Smooth muscle cell (in vitro differentiated cells): ENCODE data around the gene RFX4. TPM values are rescaled to one million over a fixed set of nuclear protein-coding genes. Genes with fewer than 3 reads are reported as not detected.

ENCODE experiments used
- DNase-seq: peaks from one replicate; lab custom pipeline; 2025; ENCODE audit not compliant: unreplicated experiment; lab: John Stamatoyannopoulos, UW
- H2AFZ ChIP-seq: fragments of 200-600 bp; sonication (generic); 2 replicates; pipeline ENCODE4 v1.6.0; 2016; ENCODE audit warnings: antibody characterized with exemption, low read depth, mild to moderate bottlenecking
- H3F3A ChIP-seq: fragments of 200-600 bp; sonication (generic); 2 replicates; pipeline ENCODE4 v1.6.0; 2017; ENCODE audit warnings: antibody characterized with exemption, low read depth
- H3K27ac ChIP-seq: fragments of 200-600 bp; sonication (generic); 2 replicates; pipeline ENCODE4 v1.5.1; 2016; ENCODE audit warnings: low read depth, mild to moderate bottlenecking
- H3K27me3 ChIP-seq: fragments of 200-600 bp; sonication (generic); 2 replicates; pipeline ENCODE4 v1.6.1; 2016; ENCODE audit warnings: low read depth, mild to moderate bottlenecking
- H3K36me3 ChIP-seq: fragments of 200-600 bp; sonication (generic); 2 replicates; pipeline ENCODE4 v1.5.1; 2016; ENCODE audit warnings: low read depth
- H3K4me1 ChIP-seq: fragments of 200-600 bp; sonication (generic); 2 replicates; pipeline ENCODE4 v1.5.1; 2016; ENCODE audit warnings: low read depth
- H3K4me2 ChIP-seq: fragments of 200-600 bp; sonication (generic); 2 replicates; pipeline ENCODE4 v1.6.0; 2016; ENCODE audit warnings: mild to moderate bottlenecking
- H3K4me3 ChIP-seq: fragments of 200-600 bp; sonication (generic); 2 replicates; pipeline ENCODE4 v1.5.1; 2016; ENCODE audit warnings: mild to moderate bottlenecking
- H3K79me2 ChIP-seq: fragments of 200-600 bp; sonication (generic); 2 replicates; pipeline ENCODE4 v1.6.0; 2016; ENCODE audit warnings: low read depth, mild to moderate bottlenecking
- H3K9ac ChIP-seq: fragments of 200-600 bp; sonication (generic); 2 replicates; pipeline ENCODE4 v1.6.0; 2016; ENCODE audit warnings: low read depth
- H3K9me3 ChIP-seq: fragments of 200-600 bp; sonication (generic); replicated peaks from 2 replicates; pipeline ENCODE4 v1.5.1; 2016; ENCODE audit warnings: low read depth
- H4K20me1 ChIP-seq: fragments of 200-600 bp; sonication (generic); 2 replicates; pipeline ENCODE4 v1.6.0; 2016; ENCODE audit warnings: low read depth
- WGBS: methylation state at CpG from one replicate; pipeline ENCODE4 v1.1.7; 2016; ENCODE audit warnings: low lambda C conversion rate; 5-methylcytosine and 5-hydroxymethylcytosine counted together
- polyA plus RNA-seq: library from polyadenylated mRNA; unstranded; fragments of >200 nt; fragmentation: Nextera tagmentation; extraction: Ambion mirVana; gene quantifications from 2 replicates; pipeline ENCODE4 v1.2.1, GENCODE V29; 2016
- total RNA-seq: library from RNA; depleted of rRNA; stranded (reverse); fragments of >200 nt; gene quantifications from 2 replicates; pipeline ENCODE4 v1.2.3, GENCODE V29; 2014
- TF ChIP-seq, protein P1 (sequence below): fragments of 200-600 bp; sonication (generic); IDR thresholded peaks from 2 replicates; pipeline ENCODE4 v1.5.1; 2017; ENCODE audit warnings: borderline replicate concordance, mild to moderate bottlenecking, antibody characterized with exemption; ENCODE audit not compliant: insufficient read depth, poor library complexity, severe bottlenecking

Gene RFX4
- total and polyA plus RNA-seq, 2 experiments from 2014 or later = not detected

DNA sequence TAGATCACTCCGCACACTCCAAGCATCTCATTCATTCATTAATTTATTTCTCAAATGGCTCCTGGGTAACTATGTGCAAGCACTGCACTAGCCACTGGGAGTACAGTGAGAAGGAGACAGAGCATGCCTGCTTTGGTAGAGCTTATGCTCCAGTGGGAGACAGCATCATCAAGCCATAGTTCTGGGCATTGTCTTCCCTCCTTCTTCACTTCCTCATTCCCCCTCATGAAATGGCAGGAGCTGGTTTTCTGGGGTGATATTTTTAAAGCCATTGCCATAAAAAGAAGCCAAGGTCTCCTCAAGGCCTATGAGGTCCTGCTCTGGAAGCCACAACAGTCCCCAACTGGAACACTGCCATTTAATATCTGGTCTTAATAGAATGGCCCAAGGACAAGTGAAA, 171.5 kb downstream of the RFX4 start:
- DNase-seq = no peak
- TF ChIP-seq, protein P1, sequence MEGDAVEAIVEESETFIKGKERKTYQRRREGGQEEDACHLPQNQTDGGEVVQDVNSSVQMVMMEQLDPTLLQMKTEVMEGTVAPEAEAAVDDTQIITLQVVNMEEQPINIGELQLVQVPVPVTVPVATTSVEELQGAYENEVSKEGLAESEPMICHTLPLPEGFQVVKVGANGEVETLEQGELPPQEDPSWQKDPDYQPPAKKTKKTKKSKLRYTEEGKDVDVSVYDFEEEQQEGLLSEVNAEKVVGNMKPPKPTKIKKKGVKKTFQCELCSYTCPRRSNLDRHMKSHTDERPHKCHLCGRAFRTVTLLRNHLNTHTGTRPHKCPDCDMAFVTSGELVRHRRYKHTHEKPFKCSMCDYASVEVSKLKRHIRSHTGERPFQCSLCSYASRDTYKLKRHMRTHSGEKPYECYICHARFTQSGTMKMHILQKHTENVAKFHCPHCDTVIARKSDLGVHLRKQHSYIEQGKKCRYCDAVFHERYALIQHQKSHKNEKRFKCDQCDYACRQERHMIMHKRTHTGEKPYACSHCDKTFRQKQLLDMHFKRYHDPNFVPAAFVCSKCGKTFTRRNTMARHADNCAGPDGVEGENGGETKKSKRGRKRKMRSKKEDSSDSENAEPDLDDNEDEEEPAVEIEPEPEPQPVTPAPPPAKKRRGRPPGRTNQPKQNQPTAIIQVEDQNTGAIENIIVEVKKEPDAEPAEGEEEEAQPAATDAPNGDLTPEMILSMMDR = no peak
- H3F3A ChIP-seq = no peaks in the 10 kb centered on the region
- no peaks in the 10 kb centered on the region for H3K27me3 ChIP-seq
- H3K4me3 ChIP-seq = no peak overlapping the region
- no peak overlapping the region for H3K9ac ChIP-seq
- WGBS = 95% methylated on average over 1 of the region's 1 CpG
- no peak overlapping the region for H3K27ac ChIP-seq
- H3K79me2 ChIP-seq = no peaks in the 10 kb centered on the region
- H4K20me1 ChIP-seq = no peaks in the 10 kb centered on the region
- H2AFZ ChIP-seq = no peak overlapping the region
- no peak overlapping the region for H3K4me2 ChIP-seq
- H3K4me1 ChIP-seq = no peaks in the 10 kb centered on the region
- H3K36me3 ChIP-seq = no peaks in the 10 kb centered on the region
- no peaks in the 10 kb centered on the region for H3K9me3 ChIP-seq

DNA sequence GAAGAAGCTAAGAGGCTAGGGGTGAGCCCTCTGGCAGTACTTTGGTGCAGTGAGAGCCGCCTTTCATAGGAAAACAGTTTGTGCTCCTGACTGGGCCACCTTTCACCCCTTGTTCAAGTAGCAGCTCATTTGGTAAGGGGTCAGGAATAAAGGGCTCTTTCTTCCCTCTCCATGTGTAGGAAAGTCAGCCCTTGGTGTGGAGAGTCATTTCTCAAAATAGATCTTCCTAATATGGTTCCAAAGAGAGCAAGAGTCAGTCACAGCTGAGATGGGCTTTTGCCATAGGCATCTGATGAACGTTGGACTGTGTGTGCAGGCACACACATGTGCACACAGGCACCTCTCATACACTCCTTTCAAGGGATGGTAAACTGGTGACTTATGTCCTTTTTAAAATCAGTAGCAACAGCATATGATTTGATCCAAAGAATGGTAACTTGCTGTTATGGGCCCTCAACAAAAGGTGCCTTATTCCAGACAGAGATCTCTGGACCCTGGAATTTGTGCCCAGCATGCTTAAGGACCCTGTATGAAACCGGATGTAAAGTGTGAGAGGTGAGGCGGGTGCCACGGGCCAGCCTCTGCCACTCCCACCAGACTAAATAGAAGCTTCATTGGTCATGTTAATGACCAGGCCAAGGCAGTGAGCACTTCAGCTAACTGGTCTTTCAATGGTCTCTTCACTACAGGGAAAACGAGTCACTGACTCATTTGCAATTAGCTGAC, 175.0 kb downstream of the RFX4 start:
- no peaks in the 10 kb centered on the region for H3K79me2 ChIP-seq
- 79% methylated on average over 6 of the region's 6 CpGs for WGBS
- no peak overlapping the region for H3K4me3 ChIP-seq
- H3K36me3 ChIP-seq = no peaks in the 10 kb centered on the region
- H3K9ac ChIP-seq = no peak overlapping the region
- DNase-seq = no peak
- no peaks in the 10 kb centered on the region for H4K20me1 ChIP-seq
- TF ChIP-seq, protein P1 = no peak
- no peaks in the 10 kb centered on the region for H3K9me3 ChIP-seq
- H3K27ac ChIP-seq = no peak overlapping the region
- H3K4me1 ChIP-seq = no peaks in the 10 kb centered on the region
- no peak overlapping the region for H2AFZ ChIP-seq
- no peak overlapping the region for H3K4me2 ChIP-seq
- no peaks in the 10 kb centered on the region for H3K27me3 ChIP-seq
- H3F3A ChIP-seq = no peaks in the 10 kb centered on the region

DNA sequence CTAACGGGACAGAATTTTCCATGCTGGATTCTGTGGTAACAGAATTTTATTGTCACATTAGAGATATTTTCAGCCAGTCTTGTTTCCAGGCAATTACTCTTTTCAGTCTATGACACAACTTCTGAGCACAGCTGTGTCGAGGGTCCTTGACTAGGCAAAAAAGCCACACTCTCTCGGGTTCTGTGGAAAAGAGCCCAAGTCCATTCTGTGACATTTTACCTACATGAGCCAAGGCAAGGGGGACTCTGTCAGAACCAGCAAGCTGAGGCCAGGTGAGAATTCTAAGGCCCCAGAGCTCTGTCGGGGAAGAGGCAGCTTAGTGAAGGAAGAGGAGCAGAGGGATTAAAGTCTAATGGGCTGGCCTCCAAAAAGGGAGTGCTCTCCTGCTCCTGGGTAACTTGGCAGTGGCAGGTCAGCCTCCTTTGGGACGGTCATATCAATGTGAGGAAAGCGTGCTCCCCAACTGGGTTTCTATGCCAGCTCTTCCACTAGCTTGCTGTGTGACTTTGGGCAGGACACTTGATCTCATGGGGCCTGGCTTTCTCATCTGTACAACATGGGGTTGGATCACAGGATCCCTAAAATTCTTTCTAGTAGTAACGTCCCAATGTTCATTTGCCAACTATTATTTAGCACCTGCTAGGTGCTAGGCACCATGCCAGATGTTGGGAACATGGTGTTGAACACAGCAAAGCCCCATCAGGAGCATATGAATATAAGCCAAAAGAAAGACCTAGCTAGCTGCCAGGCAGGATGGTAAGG, 175.7 kb downstream of the RFX4 start:
- no peaks in the 10 kb centered on the region for H3K9me3 ChIP-seq
- H3K4me2 ChIP-seq = no peak overlapping the region
- no peak for DNase-seq
- TF ChIP-seq, protein P1 = no peak
- no peak overlapping the region for H2AFZ ChIP-seq
- no peaks in the 10 kb centered on the region for H4K20me1 ChIP-seq
- no peak overlapping the region for H3K27ac ChIP-seq
- no peaks in the 10 kb centered on the region for H3K27me3 ChIP-seq
- H3K9ac ChIP-seq = no peak overlapping the region
- no peaks in the 10 kb centered on the region for H3K79me2 ChIP-seq
- H3K36me3 ChIP-seq = no peaks in the 10 kb centered on the region
- no peaks in the 10 kb centered on the region for H3K4me1 ChIP-seq
- no peak overlapping the region for H3K4me3 ChIP-seq
- no peaks in the 10 kb centered on the region for H3F3A ChIP-seq
- 82% methylated on average over 7 of the region's 7 CpGs for WGBS
